ENCODE data around the gene CLDN11. TPM values are rescaled to one million over a fixed set of nuclear protein-coding genes. Genes with fewer than 3 reads are reported as not detected.

Gene CLDN11
- total RNA-seq, 4 donors from 2014 or later: 0.57 to 5.5 (median 1.7) TPM

DNA sequence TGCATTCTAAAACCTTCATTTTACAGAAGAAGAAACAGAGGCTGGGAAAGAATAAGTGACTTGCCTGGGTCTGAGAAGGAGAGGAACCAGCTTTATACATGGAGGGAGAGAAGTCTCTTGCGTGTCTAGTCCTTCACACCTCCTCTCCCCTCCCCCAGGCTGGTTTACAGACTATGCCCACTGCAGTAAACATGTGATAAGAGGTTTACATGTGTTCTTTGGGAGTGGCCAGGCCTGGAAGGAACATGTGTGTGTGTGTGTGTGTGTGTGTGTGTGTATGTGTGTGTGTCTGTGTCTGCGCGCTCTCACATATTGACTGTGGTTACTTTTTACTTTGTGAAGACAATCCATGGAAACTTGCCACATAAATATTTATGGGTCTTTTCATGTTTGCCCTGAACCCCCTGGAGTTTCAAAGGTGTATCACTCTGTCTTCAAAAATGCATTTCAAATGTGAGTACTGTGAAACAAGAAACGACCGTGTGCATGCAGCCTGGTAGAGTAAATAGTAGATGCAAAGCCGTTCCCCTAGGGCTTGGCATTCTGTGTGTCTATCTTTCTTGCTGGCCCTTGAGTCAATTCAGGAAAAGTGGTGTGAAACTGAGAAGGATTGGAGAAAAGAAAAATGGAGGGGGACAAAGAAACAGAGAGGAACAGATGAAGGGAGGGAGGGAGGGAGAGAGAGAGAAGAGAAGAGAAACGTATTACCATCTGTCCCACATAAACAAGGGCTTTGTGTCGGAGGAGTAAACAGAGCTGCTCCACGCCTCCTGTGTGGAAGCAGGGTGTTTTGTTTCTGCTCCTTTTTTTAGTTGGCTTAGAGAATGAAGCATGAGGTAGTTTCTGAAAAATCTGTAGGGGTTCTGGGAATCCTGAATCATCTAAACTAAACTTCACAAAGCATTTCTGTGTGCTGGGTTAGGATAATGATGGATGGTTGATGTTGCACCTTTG lies 51.7 kb downstream of the CLDN11 start:
- Histone ChIP-seq H3K4me3 (no peak overlapping the region), H3K4me1 (peaks cover 0 to 8% (median 0%) of the 10 kb centered on the region in 3 donors), H3K27ac (peak overlapping the region in 1 of 4 donors; percentile 36), H3K9me3 (no peaks in the 10 kb centered on the region), H3K36me3 (no peaks in the 10 kb centered on the region), H3K27me3 (peaks cover 0 to 6% (median 0%) of the 10 kb centered on the region in 4 donors)
- 56 to 62% methylated on average over 8 to 9 of the region's 9 CpGs for WGBS, 2 donors
- DNase-seq: no peak
- TF ChIP-seq POLR2A (IDR thresholded peaks at IDR 0.05): no peak
- TF ChIP-seq, protein P1, sequence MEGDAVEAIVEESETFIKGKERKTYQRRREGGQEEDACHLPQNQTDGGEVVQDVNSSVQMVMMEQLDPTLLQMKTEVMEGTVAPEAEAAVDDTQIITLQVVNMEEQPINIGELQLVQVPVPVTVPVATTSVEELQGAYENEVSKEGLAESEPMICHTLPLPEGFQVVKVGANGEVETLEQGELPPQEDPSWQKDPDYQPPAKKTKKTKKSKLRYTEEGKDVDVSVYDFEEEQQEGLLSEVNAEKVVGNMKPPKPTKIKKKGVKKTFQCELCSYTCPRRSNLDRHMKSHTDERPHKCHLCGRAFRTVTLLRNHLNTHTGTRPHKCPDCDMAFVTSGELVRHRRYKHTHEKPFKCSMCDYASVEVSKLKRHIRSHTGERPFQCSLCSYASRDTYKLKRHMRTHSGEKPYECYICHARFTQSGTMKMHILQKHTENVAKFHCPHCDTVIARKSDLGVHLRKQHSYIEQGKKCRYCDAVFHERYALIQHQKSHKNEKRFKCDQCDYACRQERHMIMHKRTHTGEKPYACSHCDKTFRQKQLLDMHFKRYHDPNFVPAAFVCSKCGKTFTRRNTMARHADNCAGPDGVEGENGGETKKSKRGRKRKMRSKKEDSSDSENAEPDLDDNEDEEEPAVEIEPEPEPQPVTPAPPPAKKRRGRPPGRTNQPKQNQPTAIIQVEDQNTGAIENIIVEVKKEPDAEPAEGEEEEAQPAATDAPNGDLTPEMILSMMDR (IDR thresholded peaks at IDR 0.05): no peak
- intact Hi-C loops (cut with DNase I): no loop called here

DNA sequence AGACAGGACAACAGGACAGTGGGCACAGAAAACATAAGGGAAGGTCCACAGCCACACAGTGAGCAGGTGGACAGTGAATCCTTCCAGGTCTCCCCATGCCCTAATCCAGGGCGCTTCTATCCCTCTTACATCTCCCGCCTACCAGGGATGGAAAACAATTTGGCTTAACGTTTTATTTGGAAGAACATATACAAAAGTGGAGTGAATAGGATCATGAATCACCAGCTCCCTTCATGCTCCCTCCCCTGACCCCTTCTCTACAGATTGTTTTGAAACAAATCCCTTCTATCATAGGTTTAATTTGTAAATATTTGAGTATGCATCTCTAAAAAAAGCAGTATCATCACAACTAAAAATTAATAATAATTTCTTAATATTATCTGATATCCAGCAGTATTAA lies 52.5 kb downstream of the CLDN11 start:
- 42 to 53% methylated on average over 3 of the region's 3 CpGs for WGBS, 2 donors
- H3K27ac ChIP-seq: peak overlapping the region in 1 of 4 donors; percentile 3

DNA sequence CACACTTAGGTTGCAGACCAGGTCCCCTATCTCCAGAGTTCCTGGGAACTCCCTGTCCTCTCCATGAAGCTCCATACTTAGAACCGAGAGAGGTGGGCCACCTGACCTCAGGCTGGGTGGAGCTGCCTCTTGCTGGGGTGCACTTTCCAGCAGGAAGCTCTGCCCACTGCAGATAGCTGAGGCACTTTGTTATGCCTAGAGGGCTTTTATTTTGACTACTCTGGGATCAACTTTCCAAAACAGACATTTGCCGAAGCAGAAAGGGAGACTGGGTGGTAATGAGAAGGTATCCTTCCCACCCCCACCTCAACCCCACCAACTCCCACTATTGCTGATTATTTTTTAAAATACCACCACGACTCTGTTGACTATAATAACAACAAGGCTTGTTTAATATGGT lies 54.7 kb downstream of the CLDN11 start:
- Histone ChIP-seq H3K27ac (no peak overlapping the region), H3K9me3 (no peaks in the 10 kb centered on the region), H3K36me3 (no peaks in the 10 kb centered on the region), H3K4me3 (no peak overlapping the region), H3K27me3 (peaks cover 0 to 6% (median 0%) of the 10 kb centered on the region in 4 donors), H3K4me1 (peaks cover 0 to 8% (median 0%) of the 10 kb centered on the region in 3 donors)
- 25 to 38% methylated on average over 2 to 3 of the region's 3 CpGs for WGBS, 2 donors
- intact Hi-C loops (cut with DNase I): no loop called here
- TF ChIP-seq POLR2A (IDR thresholded peaks at IDR 0.05): no peak
- TF ChIP-seq, protein P1 (IDR thresholded peaks at IDR 0.05): no peak
- no peak for DNase-seq

More for the DNA sequence above, 52.5 kb downstream of the CLDN11 start:
- H3K9me3 ChIP-seq: no peaks in the 10 kb centered on the region
- peaks cover 0 to 8% (median 0%) of the 10 kb centered on the region in 3 donors for H3K4me1 ChIP-seq
- TF ChIP-seq, protein P1 (IDR thresholded peaks at IDR 0.05): no peak
- TF ChIP-seq POLR2A (IDR thresholded peaks at IDR 0.05): no peak
- H3K4me3 ChIP-seq: no peak overlapping the region
- intact Hi-C loops (cut with DNase I): no loop called here
- DNase-seq: no peak
- peaks cover 0 to 6% (median 0%) of the 10 kb centered on the region in 4 donors for H3K27me3 ChIP-seq
- no peaks in the 10 kb centered on the region for H3K36me3 ChIP-seq

DNA sequence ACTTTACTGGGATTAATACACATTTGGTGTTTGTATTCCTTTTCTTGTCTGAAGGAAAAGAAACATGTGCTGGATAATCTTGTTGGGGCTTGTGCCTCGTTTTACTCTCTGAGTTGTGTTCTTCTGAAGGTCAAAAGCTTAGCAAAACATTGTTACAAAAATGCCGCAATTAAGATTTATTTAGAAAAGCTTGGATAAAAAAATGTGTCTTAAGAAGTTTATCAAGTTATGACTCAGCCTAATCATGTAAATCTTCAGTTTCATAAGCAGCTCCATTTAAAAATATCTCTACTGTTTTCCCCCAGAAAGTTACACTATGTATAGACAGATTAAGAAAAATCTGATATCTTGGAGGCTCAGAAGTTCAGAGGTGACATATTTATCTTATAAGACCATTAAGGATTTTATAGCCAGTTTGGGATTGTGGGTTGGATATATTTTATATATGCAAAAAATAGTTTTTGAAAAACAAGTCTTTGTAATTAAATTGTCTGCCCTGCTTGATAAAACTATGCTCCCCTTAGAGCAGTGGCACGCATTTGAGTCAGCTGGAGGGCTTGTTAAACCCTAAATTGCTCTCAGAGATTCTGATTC lies 56.5 kb downstream of the CLDN11 start:
- Histone ChIP-seq H3K27ac (no peak overlapping the region), H3K9me3 (no peaks in the 10 kb centered on the region), H3K4me3 (no peak overlapping the region), H3K27me3 (peaks cover 0 to 6% (median 0%) of the 10 kb centered on the region in 4 donors), H3K4me1 (no peaks in the 10 kb centered on the region), H3K36me3 (no peaks in the 10 kb centered on the region)
- WGBS, 2 donors: 38 to 39% methylated on average over 3 of the region's 3 CpGs
- no peak for DNase-seq
- intact Hi-C loops (cut with DNase I): no loop called here
- no peak for TF ChIP-seq POLR2A (IDR thresholded peaks at IDR 0.05)
- TF ChIP-seq, protein P1 (IDR thresholded peaks at IDR 0.05): no peak

DNA sequence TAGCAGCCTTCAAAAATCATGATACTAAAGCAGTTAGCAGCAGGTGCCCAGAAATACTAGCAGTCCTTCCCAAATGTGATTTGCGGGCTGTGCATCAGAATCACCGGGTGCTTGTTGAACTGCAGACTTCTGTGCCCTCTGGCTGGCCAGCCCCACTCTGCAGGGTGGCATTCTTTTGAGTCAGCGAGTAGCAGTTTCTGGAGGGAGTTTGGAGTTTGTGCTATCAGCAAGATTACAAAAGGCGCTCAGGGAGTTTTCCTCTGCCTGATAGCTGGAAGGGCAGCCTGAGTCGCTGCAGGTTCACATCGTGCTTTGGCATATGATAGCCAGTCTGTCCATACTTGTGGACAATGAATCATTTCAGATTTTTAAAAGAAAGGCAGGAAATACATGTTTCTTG lies 57.6 kb downstream of the CLDN11 start:
- no peak for TF ChIP-seq POLR2A (IDR thresholded peaks at IDR 0.05)
- TF ChIP-seq, protein P1 (IDR thresholded peaks at IDR 0.05): no peak
- H3K27me3 ChIP-seq: no peaks in the 10 kb centered on the region
- H3K4me1 ChIP-seq: no peaks in the 10 kb centered on the region
- 62 to 75% methylated on average over 4 to 6 of the region's 6 CpGs for WGBS, 2 donors
- H3K4me3 ChIP-seq: no peak overlapping the region
- no peak for DNase-seq
- no peaks in the 10 kb centered on the region for H3K9me3 ChIP-seq
- H3K36me3 ChIP-seq: no peaks in the 10 kb centered on the region
- H3K27ac ChIP-seq: no peak overlapping the region
- intact Hi-C loops (cut with DNase I): no loop called here
